DND-41 (cell line): ENCODE measurements around the gene RNASE8.

Experiments
- CTCF ChIP-seq: IDR thresholded peaks from 2 replicates; pipeline ENCODE4 v1.5.1; 2012; ENCODE audit warnings: borderline replicate concordance, low read length, moderate library complexity, mild to moderate bottlenecking; ENCODE audit not compliant: poor library complexity, severe bottlenecking; ENCODE audit errors: extremely low read depth
- EZH2 ChIP-seq: IDR thresholded peaks from 3 replicates; pipeline ENCODE4 v1.6.1; 2012; ENCODE audit warnings: borderline replicate concordance, low read depth, mild to moderate bottlenecking, moderate library complexity, low read length, inconsistent platforms; ENCODE audit not compliant: severe bottlenecking

GRCh38 chr14:21032326-21033132, 25.1 kb upstream of the RNASE8 start:
- TF ChIP-seq CTCF (no peak), EZH2 (no peak)
